Left lung (tissue), 10 donors: ENCODE measurements around the gene MSMO1. TPM values are rescaled to one million over a fixed set of nuclear protein-coding genes. Genes with fewer than 3 reads are reported as not detected.

Source experiments
- ATAC-seq: fragments of 200-7000 bp; cut with Tn5 transposase; one replicate; pipeline ENCODE4 v1.9.1; 2020; ENCODE audit warnings: moderate library complexity
- DNase-seq, 4 donors: peaks; one replicate each; pipeline ENCODE4 v3.0.0-alpha.2; 2013 to 2020
- H3K27ac ChIP-seq, 2 donors: fragments of 200-600 bp; sonication (generic) in 1 of 2; one replicate each; pipeline versions ENCODE4 v1.5.0 to v1.8.0; 2020 to 2021
- H3K27me3 ChIP-seq, 2 donors: fragments of 200-600 bp; sonication (generic) in 1 of 2; one replicate each; pipeline versions ENCODE4 v1.5.0 to v1.8.0; 2020 to 2021
- H3K36me3 ChIP-seq, 2 donors: fragments of 200-600 bp; sonication (generic) in 1 of 2; one replicate each; pipeline versions ENCODE4 v1.5.0 to v1.8.0; 2020 to 2021
- H3K4me1 ChIP-seq, 2 donors: fragments of 200-600 bp; one replicate each; pipeline ENCODE4 v1.8.0; 2021
- H3K4me3 ChIP-seq, 2 donors: fragments of 200-600 bp; sonication (generic) in 1 of 2; one replicate each; pipeline versions ENCODE4 v1.5.0 to v1.8.0; 2020 to 2021; ENCODE audit warnings: mild to moderate bottlenecking in 1 of 2
- H3K9me3 ChIP-seq, 2 donors: fragments of 200-600 bp; sonication (generic) in 1 of 2; one replicate each; pipeline versions ENCODE4 v1.5.0 to v1.8.0; 2020 to 2021
- CTCF ChIP-seq, 2 donors: fragments of 200-600 bp; sonication (generic) in 1 of 2; IDR thresholded peaks; one replicate each; pipeline versions ENCODE4 v1.5.0 to v1.8.0; 2021; ENCODE audit warnings: antibody characterized with exemption in 2 of 2
- intact Hi-C, 2 donors: fragments of 100-400 bp; cut with DNase I; formaldehyde crosslinking; loops; one replicate each; pipeline versions ENCODE4 v1.11.2 to v1.14.2; 2022
- polyA plus RNA-seq, 6 donors: library from polyadenylated mRNA; unstranded; fragments of 120-200 nt; gene quantifications; one replicate each; pipeline ENCODE4 v1.2.1, GENCODE V29; 2013; ENCODE audit not compliant: insufficient read length in 6 of 6
- total RNA-seq, 2 donors: library from RNA; stranded (reverse); fragmentation: NEBNext Ultra II Directional; extraction: Animal tissue kit (Norgen Biotek cat#: 25700); gene quantifications; one replicate each; pipeline ENCODE4 v1.2.1, GENCODE V29; 2021
- donor health status: DM: no; HTN: yes; CAD: no.
- donor health status: DM: no; HTN: no; CAD: no.

MSMO1 gene
- total and polyA plus RNA-seq, 8 donors: 26.0 to 270 (median 34.4) TPM

DNA sequence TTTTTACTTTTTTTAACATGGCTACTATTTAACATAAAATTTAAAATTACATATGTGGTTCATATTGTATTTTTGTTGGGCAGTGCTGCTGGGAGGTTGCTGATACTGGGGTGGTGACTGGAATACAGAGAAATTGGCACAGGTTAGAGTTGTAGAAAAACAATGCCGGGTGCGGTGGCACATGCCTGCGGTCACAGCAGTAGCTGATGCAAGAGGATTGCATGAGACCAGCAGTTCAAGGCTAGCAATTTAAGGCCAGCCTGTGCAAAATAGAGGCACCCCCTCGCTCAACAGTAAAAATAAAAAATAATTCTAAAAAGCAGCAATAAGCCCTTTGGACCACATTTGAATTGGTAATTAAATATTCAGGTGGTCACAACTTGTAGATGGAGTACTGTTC, 39.6 kb downstream of the MSMO1 start:
- Histone ChIP-seq H3K27me3 (peaks cover 0 to 1% of the 10 kb centered on the region in 2 donors), H3K27ac (no peak overlapping the region), H3K4me3 (no peak overlapping the region), H3K9me3 (no peaks in the 10 kb centered on the region), H3K4me1 (no peaks in the 10 kb centered on the region), H3K36me3 (no peaks in the 10 kb centered on the region)
- DNase-seq: no peak
- no peak for ATAC-seq
- TF ChIP-seq CTCF (IDR thresholded peaks at IDR 0.05): no peak
- intact Hi-C loops: no loop called here

DNA sequence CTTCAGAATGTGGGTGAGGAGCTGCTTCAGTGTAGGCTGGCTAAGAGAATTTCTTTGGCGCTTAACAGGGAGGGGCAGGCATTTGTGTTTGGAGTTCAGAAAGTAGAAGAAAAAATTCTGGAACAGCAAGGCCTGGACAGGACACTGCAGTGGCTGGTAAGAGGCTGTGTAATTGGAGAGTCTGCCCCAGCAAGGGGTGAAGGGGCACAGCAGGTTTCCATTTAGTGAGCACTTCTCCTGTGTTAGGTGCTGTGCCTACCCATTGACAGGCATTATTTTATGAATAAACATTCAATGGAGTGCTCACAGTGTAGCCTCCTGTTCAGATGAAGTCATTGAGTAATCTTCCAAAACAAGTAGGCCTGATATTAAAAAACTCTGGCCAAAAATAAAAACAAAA, 40.6 kb downstream of the MSMO1 start:
- H3K9me3 ChIP-seq: no peaks in the 10 kb centered on the region
- H3K27ac ChIP-seq: no peak overlapping the region
- intact Hi-C loops: no loop called here
- no peak overlapping the region for H3K4me3 ChIP-seq
- H3K4me1 ChIP-seq: no peaks in the 10 kb centered on the region
- no peaks in the 10 kb centered on the region for H3K36me3 ChIP-seq
- TF ChIP-seq CTCF (IDR thresholded peaks at IDR 0.05): no peak
- no peaks in the 10 kb centered on the region for H3K27me3 ChIP-seq
- no peak for DNase-seq
- no peak for ATAC-seq

- H3K9me3 ChIP-seq: no peaks in the 10 kb centered on the region
- no peaks in the 10 kb centered on the region for H3K4me1 ChIP-seq
These were observed 41.1 kb downstream of the MSMO1 start for GRCh38 chr4:165368567-165368966.

DNA sequence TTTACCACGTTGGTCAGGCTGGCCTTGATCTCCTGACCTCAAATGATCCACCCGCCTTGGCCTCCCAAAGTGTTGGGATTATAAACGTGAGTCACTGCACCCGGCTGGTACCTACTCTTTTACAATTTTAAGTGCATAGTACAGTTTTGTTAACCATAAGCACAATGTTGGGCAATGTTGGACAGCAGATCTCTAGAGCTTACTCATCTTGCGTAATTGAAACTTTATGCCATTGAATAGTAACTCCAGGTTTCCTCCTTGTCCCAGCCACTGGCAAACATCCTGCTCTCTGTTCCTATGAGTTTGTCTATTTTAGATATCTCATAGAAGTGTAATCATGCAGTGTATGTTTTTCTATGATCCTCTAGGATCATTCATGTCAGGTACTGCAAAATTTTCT, 42.1 kb downstream of the MSMO1 start:
- Histone ChIP-seq H3K27me3 (no peaks in the 10 kb centered on the region), H3K27ac (no peak overlapping the region), H3K4me1 (no peaks in the 10 kb centered on the region), H3K9me3 (no peaks in the 10 kb centered on the region), H3K4me3 (no peak overlapping the region), H3K36me3 (no peaks in the 10 kb centered on the region)
- no peak for TF ChIP-seq CTCF (IDR thresholded peaks at IDR 0.05)
- ATAC-seq (no peak), DNase-seq (no peak)
- intact Hi-C loops: no loop called here

More at GRCh38 chr4:165368567-165368966, 41.1 kb downstream of the MSMO1 start:
- Histone ChIP-seq H3K4me3 (no peak overlapping the region), H3K27me3 (no peaks in the 10 kb centered on the region), H3K36me3 (no peaks in the 10 kb centered on the region), H3K27ac (no peak overlapping the region)
- no peak for TF ChIP-seq CTCF (IDR thresholded peaks at IDR 0.05)
- no peak for DNase-seq
- intact Hi-C loops: no loop called here
- ATAC-seq: no peak

DNA sequence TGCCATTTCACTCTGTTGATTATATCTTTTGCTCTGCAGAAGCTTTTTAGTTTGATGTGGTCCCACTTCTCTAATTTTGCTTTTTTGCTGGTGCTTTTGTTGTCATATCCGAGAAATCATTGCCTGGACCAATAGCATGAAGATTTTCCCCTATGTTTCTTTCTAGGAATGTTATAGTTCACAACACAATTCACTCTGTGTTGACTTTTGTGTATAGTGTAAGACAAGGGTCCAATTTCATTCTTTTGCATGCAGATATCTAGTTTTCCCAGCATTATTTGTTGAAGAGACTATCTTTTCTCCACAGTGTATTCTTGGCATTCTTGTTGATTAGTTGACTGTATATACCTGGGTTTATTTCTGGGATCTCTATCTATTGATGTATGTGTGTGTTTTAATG, 43.1 kb downstream of the MSMO1 start:
- Histone ChIP-seq H3K4me3 (no peak overlapping the region), H3K9me3 (no peaks in the 10 kb centered on the region), H3K36me3 (no peaks in the 10 kb centered on the region), H3K4me1 (no peaks in the 10 kb centered on the region), H3K27me3 (no peaks in the 10 kb centered on the region), H3K27ac (no peak overlapping the region)
- ATAC-seq (no peak), DNase-seq (no peak)
- intact Hi-C loops: no loop called here
- no peak for TF ChIP-seq CTCF (IDR thresholded peaks at IDR 0.05)
